H4 (cell line): Measurements from ENCODE around the gene TRAK1. TPM values are rescaled to one million over a fixed set of nuclear protein-coding genes. Genes with fewer than 3 reads are reported as not detected.

Source experiments
- DNase-seq: peaks from one replicate; pipeline ENCODE4 v3.0.0-alpha.2; 2015; ENCODE audit warnings: low spot score
- total RNA-seq: library from RNA; depleted of rRNA; stranded (reverse); fragments of >200 nt; shearing (Covaris generic); gene quantifications from 2 replicates; pipeline ENCODE4 v1.2.3, GENCODE V29; 2014

The TRAK1 gene
- total RNA-seq, 1 experiment from 2014 or later: 4.3 TPM

DNA sequence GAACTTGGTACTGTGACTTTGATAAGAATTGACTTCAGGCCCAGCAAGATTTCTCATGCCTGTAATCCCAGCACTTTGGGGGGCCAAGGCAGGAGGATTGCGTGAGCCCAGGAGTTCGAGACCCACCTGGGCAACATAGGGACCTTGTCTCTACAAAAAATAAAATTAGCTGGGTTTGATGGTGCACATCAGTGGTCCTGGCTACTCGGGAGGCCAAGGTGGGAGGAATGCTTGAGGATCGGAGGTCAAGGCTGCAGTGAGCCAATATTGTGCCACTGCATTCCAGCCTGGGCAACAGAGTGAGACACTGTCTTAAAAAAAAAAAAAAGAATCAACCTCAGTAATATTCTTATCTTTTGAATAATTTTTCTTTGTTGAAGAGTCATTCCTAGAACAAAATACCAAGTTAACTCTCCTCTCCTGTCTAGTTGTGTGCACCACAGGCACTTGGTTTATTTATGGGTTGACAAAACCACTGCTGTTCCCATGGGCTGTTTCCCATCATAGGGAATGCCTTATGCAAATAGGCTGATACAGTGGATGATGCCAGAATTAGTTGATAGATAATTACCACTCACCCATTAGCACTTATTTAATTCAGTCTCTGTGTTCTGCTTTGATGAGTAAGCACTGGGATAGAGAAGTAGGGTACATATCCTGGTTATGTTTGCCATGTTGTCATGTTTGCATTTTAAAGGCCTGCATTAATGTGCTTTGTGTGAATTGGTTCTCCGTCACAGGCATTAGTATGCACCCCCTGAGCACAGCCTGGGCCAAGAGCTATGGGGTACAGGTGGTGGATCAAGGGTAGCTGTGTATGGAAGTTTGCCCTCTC, 32.9 kb downstream of the TRAK1 start:
- DNase-seq: no peak

GRCh38 chr3:42127226-42127625, 36.1 kb downstream of the TRAK1 start:
- no peak for DNase-seq

DNA sequence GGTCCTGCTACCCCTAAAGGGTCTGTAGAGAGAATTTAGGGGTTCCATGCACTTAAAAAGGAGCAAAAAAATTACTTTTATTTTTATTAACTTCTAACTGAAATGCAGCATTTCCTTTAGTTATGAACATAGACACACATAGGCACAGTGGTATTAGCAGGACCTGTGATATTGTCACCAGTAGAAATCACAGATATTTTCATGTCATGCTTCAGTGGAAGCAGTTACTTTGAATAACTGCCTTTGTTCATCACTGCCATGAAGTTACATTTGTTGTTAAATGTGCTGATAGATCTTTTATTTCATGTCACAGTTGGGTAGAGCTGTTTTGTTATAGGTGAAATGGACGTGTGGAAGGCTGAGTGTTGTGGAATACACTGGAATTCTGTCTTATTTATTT, 37.4 kb downstream of the TRAK1 start:
- no peak for DNase-seq

- DNase-seq: no peak
Measured at GRCh38 chr3:42129014-42129953, 38.1 kb downstream of the TRAK1 start.

DNA sequence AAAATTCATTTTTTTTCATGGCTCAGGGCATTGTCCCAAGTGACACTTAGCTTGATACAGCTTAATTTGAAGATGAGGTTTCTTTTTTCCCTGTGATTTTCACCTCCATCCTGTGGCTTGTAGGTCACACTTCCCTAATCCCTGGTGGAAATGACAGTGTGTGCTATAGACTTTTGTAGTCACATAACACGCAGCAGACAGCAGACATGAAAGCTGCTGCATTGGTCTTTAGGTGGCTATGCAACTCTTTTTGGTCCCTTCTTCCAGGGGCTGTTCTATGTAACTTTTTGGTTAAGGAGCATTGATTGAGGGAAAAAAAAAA, 38.8 kb downstream of the TRAK1 start:
- no peak for DNase-seq

DNA sequence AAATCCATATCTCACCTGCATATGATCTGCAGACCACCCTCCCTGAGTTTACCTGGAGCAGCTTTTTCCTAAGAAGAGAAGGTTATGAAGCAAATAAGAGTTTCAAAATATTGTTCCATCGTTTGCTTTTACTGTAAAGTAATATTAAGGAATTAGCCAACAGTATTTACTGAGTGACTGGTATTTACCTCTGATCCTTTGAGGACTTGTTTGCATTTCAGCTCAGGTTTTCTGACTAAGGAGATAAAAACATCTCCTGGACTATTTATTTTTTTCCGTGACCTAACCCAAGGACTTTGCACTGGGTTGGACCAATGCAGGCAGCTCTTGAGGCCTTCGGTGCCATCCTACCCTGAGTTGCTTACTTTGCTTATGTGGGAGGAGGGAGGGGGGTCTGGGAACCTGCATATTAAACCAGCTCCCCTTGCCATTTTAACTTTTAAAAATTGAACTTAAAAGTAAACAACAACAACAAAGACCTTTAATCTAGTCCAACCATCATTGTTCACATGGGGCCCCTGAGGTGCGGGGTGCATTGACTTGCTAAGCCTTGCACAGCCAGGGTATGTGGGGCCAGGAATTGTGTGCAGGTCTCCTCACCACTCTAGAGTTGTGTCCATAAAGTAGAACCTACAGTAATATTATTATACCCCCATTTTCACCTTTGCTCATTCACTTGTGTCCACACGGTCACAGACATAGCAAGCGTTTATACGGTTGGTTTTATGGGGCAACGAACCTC, 39.3 kb downstream of the TRAK1 start:
- DNase-seq: no peak

- no peak for DNase-seq
Measured at GRCh38 chr3:42133500-42134298, 42.5 kb downstream of the TRAK1 start.

DNA sequence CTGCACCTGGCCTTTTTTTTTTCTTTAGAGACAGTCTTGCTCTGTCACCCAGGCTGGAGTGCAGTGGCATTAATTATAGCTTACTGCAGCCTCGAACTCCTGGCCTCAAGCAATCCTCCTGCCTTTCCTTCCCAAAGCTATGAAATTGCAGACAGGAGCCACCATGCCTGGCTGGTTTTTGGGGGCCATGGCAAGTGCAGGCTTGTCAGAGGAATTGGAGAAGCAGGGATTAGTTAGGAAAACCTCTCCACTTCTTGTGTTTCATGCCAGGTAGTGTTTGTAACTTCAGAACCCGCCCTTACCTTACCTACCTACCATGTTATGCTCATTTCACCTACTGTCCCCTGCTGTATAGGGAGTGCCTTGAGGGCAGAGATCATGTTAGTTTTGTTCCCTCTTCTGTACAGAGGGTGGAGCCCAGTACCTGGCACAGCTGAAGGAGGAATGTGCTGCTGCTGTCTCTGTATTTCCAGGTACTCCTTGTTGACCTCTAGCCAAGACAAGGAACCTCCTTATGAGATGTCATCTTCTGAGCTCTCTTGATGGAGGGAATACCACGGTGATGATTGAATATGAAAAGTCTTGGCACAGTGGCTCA, 43.8 kb downstream of the TRAK1 start:
- no peak for DNase-seq

DNA sequence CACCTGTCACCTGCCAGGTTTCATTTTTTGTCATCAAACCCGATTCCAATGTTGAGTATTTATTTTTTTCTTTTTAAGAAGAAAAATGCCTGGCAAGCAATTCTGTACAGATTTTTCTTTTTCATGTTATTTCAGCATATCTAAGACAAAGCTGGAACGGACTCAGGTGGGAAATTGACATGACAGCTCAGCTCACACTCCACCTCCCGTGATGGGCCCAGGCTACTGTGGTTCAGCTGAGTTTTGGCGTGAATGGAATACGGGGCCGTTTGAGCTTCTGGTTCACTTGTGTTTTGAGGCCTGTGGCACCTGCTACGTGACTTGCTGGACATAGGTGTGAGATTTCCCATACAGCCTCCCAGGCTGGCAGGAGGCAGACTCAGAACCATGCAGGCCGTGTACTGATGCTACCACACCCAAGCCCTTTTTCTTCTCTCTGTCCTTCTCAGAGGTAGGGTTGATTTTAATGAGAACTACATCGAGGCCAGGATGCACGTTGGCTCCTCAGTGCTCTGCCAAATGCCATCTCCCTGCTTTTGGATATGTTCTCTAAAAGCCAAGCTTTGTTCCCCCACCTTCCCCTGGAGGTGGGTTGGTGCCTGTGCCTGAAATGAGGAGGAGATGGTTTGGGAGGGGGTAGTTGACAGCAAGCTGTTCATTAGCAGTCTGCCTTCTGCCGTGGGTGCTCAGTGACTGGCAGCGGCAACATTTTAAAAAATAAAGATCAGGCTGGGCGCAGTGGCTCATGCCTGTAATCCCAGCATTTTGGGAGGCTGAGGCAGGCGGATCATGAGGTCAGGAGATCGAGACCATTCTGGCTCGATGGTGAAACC, 48.7 kb downstream of the TRAK1 start:
- no peak for DNase-seq

GRCh38 chr3:42140665-42141203, 49.6 kb downstream of the TRAK1 start:
- DNase-seq: no peak

DNA sequence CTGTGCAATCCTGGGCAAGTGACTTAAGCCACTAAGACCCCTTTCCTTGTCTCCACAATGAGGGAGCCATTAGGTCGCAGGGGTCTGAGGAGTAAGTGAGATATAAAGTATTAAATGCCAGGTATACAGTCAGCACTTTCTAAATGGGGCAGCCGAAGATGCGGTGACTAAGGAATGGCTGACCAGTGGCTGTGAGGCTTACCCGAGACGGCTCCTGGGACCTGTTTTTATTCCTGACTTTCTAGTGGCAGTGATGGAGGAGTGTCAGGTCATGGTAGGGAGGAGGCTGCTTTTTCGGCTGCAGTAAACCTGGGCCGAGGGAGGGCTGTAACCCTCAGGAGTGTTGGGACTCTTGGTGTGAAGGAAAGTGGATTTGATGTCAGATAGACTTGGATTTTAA, 52.3 kb downstream of the TRAK1 start:
- DNase-seq: no peak

DNA sequence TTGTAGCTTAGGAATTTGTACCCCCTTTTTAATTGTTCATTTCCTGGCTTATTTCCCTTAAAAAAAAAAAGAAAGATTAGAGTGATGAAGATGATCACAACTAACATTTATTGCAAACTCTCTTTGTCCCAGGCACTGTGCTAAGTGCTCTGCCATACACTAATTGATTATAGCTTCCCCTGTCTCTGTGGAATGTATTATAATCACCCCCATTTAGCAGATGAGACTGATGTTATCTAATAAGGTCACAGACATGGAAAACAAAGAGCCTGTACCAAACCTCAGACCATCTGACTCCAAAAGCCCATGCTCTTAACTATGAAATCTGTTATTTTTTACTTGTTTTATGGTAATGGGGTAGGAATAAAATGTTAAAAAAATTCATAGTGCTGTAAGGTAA, 53.1 kb downstream of the TRAK1 start:
- no peak for DNase-seq

GRCh38 chr3:42148086-42148848, 57.1 kb downstream of the TRAK1 start:
- DNase-seq: no peak

DNA sequence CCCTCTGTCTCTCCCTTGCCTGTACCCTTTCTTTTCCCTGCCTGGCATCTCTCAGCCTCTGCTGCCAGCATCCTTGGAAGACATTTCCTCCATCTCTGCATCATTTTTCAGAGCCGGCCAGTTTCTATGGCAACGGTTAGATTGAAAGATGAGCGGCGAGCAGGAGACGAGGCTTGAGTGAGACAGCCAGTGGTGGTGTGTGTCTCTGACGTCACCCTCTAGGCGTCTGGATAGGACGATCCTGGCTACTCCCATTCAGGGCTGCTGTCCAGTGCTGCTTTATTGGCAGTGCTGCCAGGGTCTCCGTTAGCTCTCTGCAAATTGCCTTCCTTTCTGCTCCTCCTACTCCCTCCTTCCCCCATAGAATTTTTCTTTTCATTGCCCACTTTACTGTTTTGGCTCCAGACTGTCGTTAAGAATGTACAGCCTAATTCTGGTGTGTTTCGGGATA, 57.9 kb downstream of the TRAK1 start:
- peak; percentile 31 for DNase-seq

- no peak for DNase-seq
Measured at GRCh38 chr3:42149532-42149931, 58.4 kb downstream of the TRAK1 start.

DNA sequence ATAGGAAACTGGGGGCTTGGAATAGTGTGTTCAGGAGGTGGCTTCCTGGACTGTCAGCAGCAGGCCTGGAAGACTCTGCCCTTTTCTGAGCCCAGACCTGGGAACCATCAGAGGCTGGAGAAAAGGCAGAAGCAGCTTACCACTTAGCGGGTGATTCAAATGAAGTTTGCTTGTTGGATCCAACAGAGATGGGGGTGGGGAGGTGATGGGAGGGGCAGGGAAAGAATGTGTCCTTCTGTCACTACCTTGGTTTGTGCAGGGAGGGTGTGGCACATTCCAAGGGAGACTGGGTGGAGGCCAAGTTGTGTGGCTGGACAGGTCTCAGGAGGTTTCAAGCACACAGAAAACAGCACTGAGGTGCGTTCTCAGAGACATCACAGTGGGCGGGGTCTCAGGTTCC, 58.8 kb downstream of the TRAK1 start:
- DNase-seq: no peak

DNA sequence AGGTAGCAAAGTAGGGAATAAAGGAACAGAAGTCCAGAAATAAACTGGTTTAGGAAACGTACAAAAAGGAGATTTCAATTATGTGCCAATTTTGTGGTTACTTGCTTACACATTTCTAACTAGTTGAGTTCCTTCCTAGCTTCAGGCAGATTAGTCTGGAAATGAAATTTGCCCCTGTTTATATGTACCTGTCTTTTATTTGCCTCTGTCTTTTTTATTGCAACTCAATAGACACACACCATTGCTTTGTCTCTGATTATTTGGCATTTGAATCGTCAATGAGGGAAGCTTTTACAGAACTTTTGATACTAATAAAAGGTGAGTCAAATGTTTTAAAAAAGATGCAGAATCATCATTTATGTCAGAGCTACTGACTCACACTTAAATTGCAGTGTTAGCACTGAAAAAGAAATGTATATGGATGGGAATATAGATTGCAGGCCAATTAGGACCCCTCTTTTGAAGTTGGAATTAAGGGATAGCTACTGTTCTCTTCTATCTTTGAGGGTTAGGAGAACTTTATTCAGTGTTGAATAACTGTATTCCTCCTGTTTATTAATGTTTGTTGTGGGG, 60.5 kb downstream of the TRAK1 start:
- DNase-seq: no peak

- no peak for DNase-seq
Measured at GRCh38 chr3:42152193-42152592, 61.0 kb downstream of the TRAK1 start.

GRCh38 chr3:42153039-42153438, 61.9 kb downstream of the TRAK1 start:
- DNase-seq: no peak
